Cardiac muscle cell (in vitro differentiated cells and primary cell): ENCODE data around the gene MRTFA. TPM values are rescaled to one million over a fixed set of nuclear protein-coding genes. Genes with fewer than 3 reads are reported as not detected.

Experiments used
- DNase-seq, 2 donors: peaks; one replicate each; pipeline versions ENCODE4 v3.0.0 to v3.0.0-alpha.2; 2010 to 2017; ENCODE audit warnings: low read depth in 1 of 2, low spot score in 1 of 2
- H3K27ac ChIP-seq: fragments of 200-600 bp; sonication (generic); 2 replicates; pipeline ENCODE4 v1.5.1; 2016
- H3K27me3 ChIP-seq: fragments of 200-600 bp; sonication (generic); 2 replicates; pipeline ENCODE4 v1.6.0; 2016; ENCODE audit warnings: control low read depth
- H3K36me3 ChIP-seq: fragments of 200-600 bp; sonication (generic); 2 replicates; pipeline ENCODE4 v1.5.1; 2016; ENCODE audit warnings: control low read depth
- H3K4me1 ChIP-seq: fragments of 200-600 bp; sonication (generic); 2 replicates; pipeline ENCODE4 v1.8.1; 2017; ENCODE audit warnings: low read depth, mild to moderate bottlenecking, mixed run types
- H3K4me3 ChIP-seq: fragments of 200-600 bp; sonication (generic); 2 replicates; pipeline ENCODE4 v1.5.1; 2016; ENCODE audit warnings: mild to moderate bottlenecking
- H3K9me3 ChIP-seq: fragments of 200-600 bp; sonication (generic); 2 replicates; pipeline ENCODE4 v1.5.1; 2017; ENCODE audit warnings: low read depth, mild to moderate bottlenecking, control low read depth
- CTCF ChIP-seq: IDR thresholded peaks from 2 replicates; pipeline ENCODE4 v1.5.1; 2012; ENCODE audit warnings: low read depth, mild to moderate bottlenecking, low read length
- polyA plus RNA-seq: library from polyadenylated mRNA; unstranded; fragments of >200 nt; fragmentation: Nextera tagmentation; extraction: Ambion mirVana; gene quantifications from 2 replicates; pipeline ENCODE4 v1.2.1, GENCODE V29; 2016
- total RNA-seq: library from RNA; depleted of rRNA; stranded (reverse); fragments of >200 nt; gene quantifications from 2 replicates; pipeline ENCODE4 v1.2.3, GENCODE V29; 2016

The MRTFA gene
- total and polyA plus RNA-seq, 2 experiments from 2014 or later: 32.6 to 116 TPM

GRCh38 chr22:40452730-40453487 lies 183.6 kb downstream of the MRTFA start:
- Histone ChIP-seq H3K9me3 (no peaks in the 10 kb centered on the region), H3K4me3 (no peak overlapping the region), H3K27me3 (no peaks in the 10 kb centered on the region), H3K36me3 (no peaks in the 10 kb centered on the region), H3K4me1 (peaks cover 7% of the 10 kb centered on the region), H3K27ac (no peak overlapping the region)
- peak; percentile 9 to 62 for DNase-seq
- no peak for TF ChIP-seq CTCF

GRCh38 chr22:40451210-40451609 lies 185.3 kb downstream of the MRTFA start:
- H3K27me3 ChIP-seq: no peaks in the 10 kb centered on the region
- no peak overlapping the region for H3K27ac ChIP-seq
- no peaks in the 10 kb centered on the region for H3K9me3 ChIP-seq
- peaks cover 21% of the 10 kb centered on the region for H3K4me1 ChIP-seq
- TF ChIP-seq CTCF: no peak
- no peak for DNase-seq
- H3K36me3 ChIP-seq: no peaks in the 10 kb centered on the region
- H3K4me3 ChIP-seq: no peak overlapping the region

GRCh38 chr22:40450616-40451015 lies 185.9 kb downstream of the MRTFA start:
- H3K27ac ChIP-seq: no peak overlapping the region
- DNase-seq: no peak
- no peaks in the 10 kb centered on the region for H3K9me3 ChIP-seq
- H3K27me3 ChIP-seq: no peaks in the 10 kb centered on the region
- no peaks in the 10 kb centered on the region for H3K36me3 ChIP-seq
- no peak overlapping the region for H3K4me3 ChIP-seq
- H3K4me1 ChIP-seq: peaks cover 21% of the 10 kb centered on the region
- no peak for TF ChIP-seq CTCF

- Histone ChIP-seq H3K27me3 (no peaks in the 10 kb centered on the region), H3K36me3 (no peaks in the 10 kb centered on the region), H3K27ac (no peak overlapping the region), H3K4me3 (no peak overlapping the region), H3K9me3 (no peaks in the 10 kb centered on the region), H3K4me1 (peaks cover 21% of the 10 kb centered on the region)
- no peak for TF ChIP-seq CTCF
- DNase-seq: peak in 1 of 2 donors; percentile 78
Observed at GRCh38 chr22:40449676-40450035, 186.9 kb downstream of the MRTFA start.

GRCh38 chr22:40446203-40446602 lies 190.3 kb downstream of the MRTFA start:
- Histone ChIP-seq H3K27me3 (no peaks in the 10 kb centered on the region), H3K4me1 (peaks cover 20% of the 10 kb centered on the region), H3K36me3 (no peaks in the 10 kb centered on the region), H3K27ac (peak overlapping the region; percentile 30), H3K9me3 (no peaks in the 10 kb centered on the region), H3K4me3 (no peak overlapping the region)
- TF ChIP-seq CTCF: no peak
- DNase-seq: no peak
